ENCODE data around the gene TMEM270.

TMEM270 gene

DNA sequence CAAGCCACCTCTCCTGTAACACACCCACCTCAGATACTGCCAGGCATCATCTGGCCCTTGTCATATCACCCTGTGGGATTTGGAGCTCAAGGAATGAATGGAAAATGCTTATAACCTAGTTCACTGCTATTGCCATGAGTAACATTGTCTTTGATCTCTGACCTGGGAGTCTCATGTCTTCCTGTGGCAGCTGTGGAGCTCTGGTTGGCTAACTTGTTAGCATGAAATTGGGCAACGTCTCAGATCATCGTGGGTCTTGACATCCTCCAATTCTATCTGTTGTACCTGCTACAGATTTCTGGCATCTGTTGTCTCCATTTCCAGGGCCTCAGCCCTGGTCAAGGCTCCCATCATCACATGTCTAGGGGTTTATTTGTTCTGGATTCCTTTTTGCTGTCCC, 2.2 kb upstream of the TMEM270 start:
- no peaks in the 10 kb centered on the region for H3K36me3 ChIP-seq (ENCODE audit: control insufficient read depth, insufficient read depth, low read length)
- no peaks in the 10 kb centered on the region; the same call in 1 of the 2 replicates for H3K27me3 ChIP-seq (replicated peaks; ENCODE audit: control insufficient read depth, insufficient read depth, low read length)
- TF ChIP-seq, protein P1, sequence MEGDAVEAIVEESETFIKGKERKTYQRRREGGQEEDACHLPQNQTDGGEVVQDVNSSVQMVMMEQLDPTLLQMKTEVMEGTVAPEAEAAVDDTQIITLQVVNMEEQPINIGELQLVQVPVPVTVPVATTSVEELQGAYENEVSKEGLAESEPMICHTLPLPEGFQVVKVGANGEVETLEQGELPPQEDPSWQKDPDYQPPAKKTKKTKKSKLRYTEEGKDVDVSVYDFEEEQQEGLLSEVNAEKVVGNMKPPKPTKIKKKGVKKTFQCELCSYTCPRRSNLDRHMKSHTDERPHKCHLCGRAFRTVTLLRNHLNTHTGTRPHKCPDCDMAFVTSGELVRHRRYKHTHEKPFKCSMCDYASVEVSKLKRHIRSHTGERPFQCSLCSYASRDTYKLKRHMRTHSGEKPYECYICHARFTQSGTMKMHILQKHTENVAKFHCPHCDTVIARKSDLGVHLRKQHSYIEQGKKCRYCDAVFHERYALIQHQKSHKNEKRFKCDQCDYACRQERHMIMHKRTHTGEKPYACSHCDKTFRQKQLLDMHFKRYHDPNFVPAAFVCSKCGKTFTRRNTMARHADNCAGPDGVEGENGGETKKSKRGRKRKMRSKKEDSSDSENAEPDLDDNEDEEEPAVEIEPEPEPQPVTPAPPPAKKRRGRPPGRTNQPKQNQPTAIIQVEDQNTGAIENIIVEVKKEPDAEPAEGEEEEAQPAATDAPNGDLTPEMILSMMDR (IDR thresholded peaks at IDR 0.05; ENCODE audit: insufficient read depth, low read length, poor library complexity, severe bottlenecking) = no peak
- H3K4me3 ChIP-seq (replicated peaks; ENCODE audit: low read depth, low read length) = no peak overlapping the region
- DNase-seq (ENCODE audit: extremely low read depth, insufficient read length) = no peak

DNA sequence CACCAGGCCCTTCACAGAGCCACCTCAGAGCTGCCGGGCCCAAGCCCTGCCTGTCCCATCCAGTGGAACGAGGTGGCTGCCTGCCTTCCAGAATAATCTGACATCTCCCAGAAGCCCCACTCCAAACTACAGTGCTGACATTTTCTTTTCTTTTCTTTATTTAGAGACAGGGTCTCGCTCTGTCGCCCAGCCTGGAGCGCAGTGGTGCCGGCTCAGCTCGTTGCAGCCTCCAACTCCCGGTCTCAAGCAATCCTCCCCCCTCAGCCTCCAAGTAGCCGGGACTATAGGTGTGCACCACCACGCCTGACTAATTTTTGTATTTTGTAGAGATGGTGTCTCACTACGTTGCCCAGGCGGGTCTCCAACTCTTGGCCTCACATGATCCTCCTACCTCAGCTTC, 346 bp downstream of the TMEM270 start:
- TF ChIP-seq, protein P1 (IDR thresholded peaks at IDR 0.05; ENCODE audit: insufficient read depth, low read length, poor library complexity, severe bottlenecking) = no peak
- Histone ChIP-seq H3K4me3 (replicated peaks; ENCODE audit: low read depth, low read length) (no peak overlapping the region), H3K27me3 (replicated peaks; ENCODE audit: control insufficient read depth, insufficient read depth, low read length) (no peaks in the 10 kb centered on the region; the same call in 1 of the 2 replicates), H3K36me3 (ENCODE audit: control insufficient read depth, insufficient read depth, low read length) (no peaks in the 10 kb centered on the region)
- no peak for DNase-seq (ENCODE audit: extremely low read depth, insufficient read length)

DNA sequence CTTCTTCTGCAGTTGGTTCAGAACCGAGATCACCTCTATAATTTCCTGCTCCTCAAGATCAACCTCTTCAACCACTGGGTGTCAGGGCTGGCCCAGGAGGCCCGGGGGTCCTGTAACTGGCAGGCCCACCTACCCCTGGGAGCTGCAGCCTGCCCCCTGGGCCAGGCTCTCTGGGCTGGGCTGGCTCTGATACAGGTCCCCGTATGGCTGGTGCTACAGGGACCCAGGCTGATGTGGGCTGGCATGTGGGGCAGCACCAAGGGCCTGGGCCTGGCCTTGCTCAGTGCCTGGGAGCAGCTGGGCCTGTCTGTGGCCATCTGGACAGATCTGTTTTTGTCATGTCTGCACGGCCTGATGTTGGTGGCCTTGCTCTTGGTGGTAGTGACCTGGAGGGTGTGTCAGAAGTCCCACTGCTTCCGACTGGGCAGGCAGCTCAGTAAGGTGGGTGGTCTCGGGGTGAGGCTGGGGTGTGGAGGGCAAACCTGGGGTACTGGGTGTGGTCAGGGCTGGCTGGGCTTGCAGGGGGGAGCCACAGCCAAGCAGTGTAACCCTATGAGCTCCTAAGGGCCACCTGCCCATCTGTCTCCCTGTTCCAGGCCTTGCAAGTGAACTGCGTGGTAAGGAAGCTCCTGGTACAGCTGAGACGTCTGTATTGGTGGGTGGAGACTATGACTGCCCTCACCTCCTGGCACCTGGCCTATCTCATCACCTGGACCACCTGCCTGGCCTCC, 4.2 kb downstream of the TMEM270 start:
- no peaks in the 10 kb centered on the region for H3K27me3 ChIP-seq (replicated peaks; ENCODE audit: control insufficient read depth, insufficient read depth, low read length)
- TF ChIP-seq, protein P1 (IDR thresholded peaks at IDR 0.05; ENCODE audit: insufficient read depth, low read length, poor library complexity, severe bottlenecking) = no peak
- no peak for DNase-seq (ENCODE audit: extremely low read depth, insufficient read length)
- no peak overlapping the region for H3K4me3 ChIP-seq (replicated peaks; ENCODE audit: low read depth, low read length)
- no peaks in the 10 kb centered on the region for H3K36me3 ChIP-seq (ENCODE audit: control insufficient read depth, insufficient read depth, low read length)

DNA sequence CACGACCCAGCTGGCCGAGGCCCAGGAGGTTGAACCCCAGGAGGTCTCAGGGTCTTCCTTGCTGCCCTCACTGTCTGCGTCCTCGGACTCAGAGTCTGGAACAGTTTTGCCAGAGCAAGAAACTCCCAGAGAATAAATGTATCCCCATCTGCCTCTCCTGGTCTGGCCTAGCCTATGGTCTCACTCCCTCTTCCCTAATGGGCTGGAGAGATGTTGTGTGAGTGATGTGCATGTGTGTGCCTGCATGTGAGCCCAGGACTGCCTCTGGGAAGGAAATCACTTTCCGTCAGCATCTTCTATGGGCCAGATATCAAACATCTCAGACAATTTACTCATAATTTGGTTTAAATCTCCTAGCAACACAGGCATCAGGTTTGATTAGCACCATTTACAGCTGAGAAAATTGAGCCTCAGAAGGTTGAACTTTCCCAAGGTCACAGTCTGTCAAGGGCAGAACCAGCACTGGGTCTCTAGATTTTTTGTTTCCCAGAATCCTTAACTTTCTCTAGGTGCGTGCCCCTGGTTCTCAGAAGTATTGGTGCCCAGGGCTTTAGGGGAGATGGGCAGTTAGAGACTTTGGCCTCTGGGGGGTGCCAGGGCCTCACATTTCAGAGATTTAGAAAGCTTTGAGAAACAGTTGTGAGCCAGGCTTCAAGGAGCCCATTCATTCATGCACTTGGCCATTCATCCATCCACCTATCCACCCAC, 4.9 kb downstream of the TMEM270 start:
- no peak overlapping the region for H3K4me3 ChIP-seq (replicated peaks; ENCODE audit: low read depth, low read length)
- no peaks in the 10 kb centered on the region for H3K36me3 ChIP-seq (ENCODE audit: control insufficient read depth, insufficient read depth, low read length)
- no peaks in the 10 kb centered on the region for H3K27me3 ChIP-seq (replicated peaks; ENCODE audit: control insufficient read depth, insufficient read depth, low read length)
- DNase-seq (ENCODE audit: extremely low read depth, insufficient read length) = no peak
- TF ChIP-seq, protein P1 (IDR thresholded peaks at IDR 0.05; ENCODE audit: insufficient read depth, low read length, poor library complexity, severe bottlenecking) = peak; percentile 72

DNA sequence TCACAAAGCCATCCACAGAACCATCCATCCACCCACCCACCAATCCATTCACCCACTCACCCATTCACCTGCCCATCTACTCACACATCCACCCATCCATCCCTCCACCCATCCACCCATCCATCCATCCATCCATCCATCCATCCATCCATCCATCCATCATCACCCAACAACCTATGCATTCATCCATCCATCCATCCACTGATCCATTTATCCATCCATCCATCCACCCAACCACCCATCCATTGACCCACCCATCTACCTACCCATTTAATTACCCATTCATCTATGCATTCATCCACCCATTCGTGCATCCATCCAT, 5.4 kb downstream of the TMEM270 start:
- Histone ChIP-seq H3K4me3 (replicated peaks; ENCODE audit: low read depth, low read length) (no peak overlapping the region), H3K27me3 (replicated peaks; ENCODE audit: control insufficient read depth, insufficient read depth, low read length) (no peaks in the 10 kb centered on the region), H3K36me3 (ENCODE audit: control insufficient read depth, insufficient read depth, low read length) (no peaks in the 10 kb centered on the region)
- TF ChIP-seq, protein P1 (IDR thresholded peaks at IDR 0.05; ENCODE audit: insufficient read depth, low read length, poor library complexity, severe bottlenecking) = no peak
- DNase-seq (ENCODE audit: extremely low read depth, insufficient read length) = no peak

Data from GM06990 (cell line).